Endothelial cell of coronary artery (primary cell): Measurements from ENCODE around the gene OTOR. TPM values are rescaled to one million over a fixed set of nuclear protein-coding genes. Genes with fewer than 3 reads are reported as not detected.

ENCODE experiments used
- total RNA-seq: library from RNA; depleted of rRNA; stranded (reverse); fragments of >200 nt; gene quantifications from 2 replicates; pipeline ENCODE4 v1.2.3, GENCODE V29; 2014

Gene OTOR
- total RNA-seq: not detected in 2 replicates

DNA sequence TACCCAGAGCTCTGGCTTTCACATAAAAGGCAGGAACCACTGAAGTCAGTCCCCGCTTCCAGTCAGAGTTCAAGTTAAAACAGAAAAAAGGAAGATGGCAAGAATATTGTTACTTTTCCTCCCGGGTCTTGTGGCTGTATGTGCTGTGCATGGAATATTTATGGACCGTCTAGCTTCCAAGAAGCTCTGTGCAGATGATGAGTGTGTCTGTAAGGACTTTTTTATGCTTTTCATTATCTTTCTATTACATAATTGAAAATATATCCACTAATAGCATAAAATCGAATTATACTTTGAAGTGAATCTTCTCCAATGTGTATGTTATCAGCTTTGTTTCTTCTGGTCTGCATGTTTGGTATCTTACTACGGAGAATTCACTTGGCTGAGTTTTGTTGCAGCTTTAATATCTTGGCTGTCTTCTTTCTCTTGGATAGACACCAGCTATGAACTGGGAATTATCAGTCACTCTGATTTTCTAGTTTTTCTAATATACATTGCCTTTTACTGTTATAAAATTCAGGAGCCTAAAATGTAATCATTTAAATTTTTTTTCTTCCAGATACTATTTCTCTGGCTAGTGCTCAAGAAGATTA lies at the start of gene OTOR:
OTOR (plus strand) TSS at position 51 of the 593 bp plus-strand sequence; CDS start at position 95, 44 bp downstream.

GRCh38 chr20:16729565-16730460 lies 18.3 kb upstream of the OTOR start, which contains the start of gene SNRPB2:
TSS of gene SNRPB2 (plus strand) at chr20:16730026. CDS start at chr20:16731703, 1,677 bp downstream.

Other genes with a start within 250 kb of the OTOR start
- gene KIF16B, start 174.9 kb upstream of the OTOR start, total RNA-seq: 6.7 and 8.9 TPM in 2 replicates
- 56.6 and 62.8 TPM in 2 replicates for gene SNRPB2, start 18.3 kb upstream of the OTOR start, total RNA-seq